Measurements from ENCODE around the gene ASB2.

Gene ASB2

GRCh38 chr14:93967637-93968250, 8.6 kb downstream of the ASB2 start (continued):
- TF ChIP-seq PBX3 (CRISPR knock-in tag; IDR thresholded peaks at IDR 0.05) (no peak), ZNF701 (tag by site-specific recombination; IDR thresholded peaks at IDR 0.05) (no peak), ZNF658 (tag by site-specific recombination; IDR thresholded peaks at IDR 0.05) (no peak), ZNF239 (tag by site-specific recombination; IDR thresholded peaks at IDR 0.05) (no peak), ZNF433 (tag by site-specific recombination; IDR thresholded peaks at IDR 0.05; ENCODE audit: low read depth) (no peak), ZNF596 (tag by site-specific recombination; IDR thresholded peaks at IDR 0.05) (no peak)

- Histone ChIP-seq H3K4me3 (ENCODE audit: low read depth, low read length) (no peak overlapping the region), H3K9me3 (ENCODE audit: control insufficient read depth, insufficient read depth, low read depth, low read length) (no peaks in the 10 kb centered on the region), H3K36me3 (ENCODE audit: control insufficient read depth in 2 of 2, insufficient read depth in 1 of 2, low read length in 2 of 2) (no peaks in the 10 kb centered on the region), H3K27ac (ENCODE audit: extremely low read depth, low read depth, low read length) (no peak overlapping the region), H3K4me1 (ENCODE audit: control insufficient read depth, insufficient read depth, low read length) (peaks cover 4% of the 10 kb centered on the region)
- no peak for TF ChIP-seq ZNF140 (tag by site-specific recombination; IDR thresholded peaks at IDR 0.05)
- TF ChIP-seq ZNF510 (tag by site-specific recombination; IDR thresholded peaks at IDR 0.05; ENCODE audit: insufficient replicate concordance) = no peak
- no peak for TF ChIP-seq ZNF449 (tag by site-specific recombination; IDR thresholded peaks at IDR 0.05)
- TF ChIP-seq ZNF837 (tag by site-specific recombination; IDR thresholded peaks at IDR 0.05) = no peak
- TF ChIP-seq ZNF513 (tag by site-specific recombination; IDR thresholded peaks at IDR 0.05) = no peak
- no peak for TF ChIP-seq MEIS1 (CRISPR knock-in tag; IDR thresholded peaks at IDR 0.05; ENCODE audit: borderline replicate concordance)
- TF ChIP-seq ZNF660 (tag by site-specific recombination; IDR thresholded peaks at IDR 0.05) = no peak
- TF ChIP-seq ZNF138 (tag by site-specific recombination; IDR thresholded peaks at IDR 0.05; ENCODE audit: borderline replicate concordance) = no peak
- no peak for TF ChIP-seq ZBTB49 (tag by site-specific recombination; IDR thresholded peaks at IDR 0.05; ENCODE audit: low read depth)
- TF ChIP-seq IKZF3 (tag by site-specific recombination; IDR thresholded peaks at IDR 0.05) = no peak
- TF ChIP-seq MZF1 (tag by site-specific recombination; IDR thresholded peaks at IDR 0.05; ENCODE audit: borderline replicate concordance) = no peak
- no peak for TF ChIP-seq ZNF555 (tag by site-specific recombination; conservative IDR thresholded peaks at IDR 0.05)
- TF ChIP-seq MYNN (tag by site-specific recombination; IDR thresholded peaks at IDR 0.05; ENCODE audit: borderline replicate concordance) = no peak
- TF ChIP-seq ZNF362 (tag by site-specific recombination; IDR thresholded peaks at IDR 0.05) = no peak
- no peak for TF ChIP-seq ZNF48 (tag by site-specific recombination; IDR thresholded peaks at IDR 0.05)
- no peak for TF ChIP-seq ZNF404 (tag by site-specific recombination; IDR thresholded peaks at IDR 0.05)
- no peak for TF ChIP-seq ZNF624 (tag by site-specific recombination; IDR thresholded peaks at IDR 0.05)
- TF ChIP-seq OVOL3 (tag by site-specific recombination; IDR thresholded peaks at IDR 0.05) = no peak
- TF ChIP-seq ZBTB20 (tag by site-specific recombination; IDR thresholded peaks at IDR 0.05) = no peak
- POLR2A ChIA-PET = interaction anchor here (0.5 kb wide), 1 partner anchor 143 kb away, joined by 6 read pairs; no protein-coding TSS in a partner anchor
- CTCF ChIA-PET = interaction anchor here (0.7 to 1.1 kb wide), 2 partner anchors 15 to 18 kb away, joined by 3 to 5 read pairs; no protein-coding TSS in a partner anchor
Measured at GRCh38 chr14:93965946-93966474, 10.4 kb downstream of the ASB2 start.

Measured in HEK293 (cell line).